GM12872 (cell line): ENCODE measurements around the gene C2CD5.

Experiments
- CTCF ChIP-seq: IDR thresholded peaks from 3 replicates; pipeline ENCODE4 v1.5.1; 2011; ENCODE audit warnings: low read depth, mild to moderate bottlenecking, low read length, moderate library complexity; ENCODE audit not compliant: insufficient read depth

The C2CD5 gene

GRCh38 chr12:22474970-22475720 is 69.2 kb downstream of the C2CD5 start:
- no peak for TF ChIP-seq CTCF

- no peak for TF ChIP-seq CTCF
Measured at GRCh38 chr12:22473212-22473611, 71.1 kb downstream of the C2CD5 start.

GRCh38 chr12:22467190-22467589 is 77.2 kb downstream of the C2CD5 start:
- no peak for TF ChIP-seq CTCF

- TF ChIP-seq CTCF: no peak
Measured at GRCh38 chr12:22463306-22463705, 81.0 kb downstream of the C2CD5 start.

GRCh38 chr12:22461786-22462185 is 82.6 kb downstream of the C2CD5 start:
- TF ChIP-seq CTCF: no peak

GRCh38 chr12:22459838-22460490 is 84.4 kb downstream of the C2CD5 start:
- peak; percentile 60; the same call in 2 of the 3 replicates for TF ChIP-seq CTCF

GRCh38 chr12:22458298-22458937 is 85.9 kb downstream of the C2CD5 start:
- no peak for TF ChIP-seq CTCF
